GM23338 (cell line): ENCODE results near the gene STK31. TPM values are rescaled to one million over a fixed set of nuclear protein-coding genes. Genes with fewer than 3 reads are reported as not detected.
A peak's percentile ranks its signal among the peaks of the same experiment; 100 is the strongest.

Source experiments
- ATAC-seq: fragments of 200-7000 bp; cut with Tn5 transposase; 3 replicates; pipeline ENCODE4 v1.9.1; 2020
- DNase-seq: peaks from one replicate; pipeline ENCODE4 v3.0.0-alpha.2; 2015; ENCODE audit warnings: low spot score
- H2AFZ ChIP-seq: fragments of 200-600 bp; sonication (generic); 2 replicates; pipeline ENCODE4 v1.8.0; 2016; ENCODE audit warnings: antibody characterized with exemption, mild to moderate bottlenecking, moderate library complexity
- H3F3A ChIP-seq: fragments of 200-600 bp; sonication (generic); replicated peaks from 2 replicates; pipeline ENCODE4 v1.8.0; 2017; ENCODE audit warnings: antibody characterized with exemption, mixed run types, low read depth
- H3K27ac ChIP-seq: fragments of 200-600 bp; sonication (generic); 2 replicates; pipeline ENCODE4 v1.6.1; 2016; ENCODE audit warnings: low read depth
- H3K27me3 ChIP-seq: fragments of 200-600 bp; sonication (generic); 2 replicates; pipeline ENCODE4 v1.8.0; 2016; ENCODE audit warnings: mild to moderate bottlenecking, mixed run types, moderate library complexity; ENCODE audit not compliant: insufficient read depth
- H3K36me3 ChIP-seq: fragments of 200-600 bp; sonication (generic); 2 replicates; pipeline ENCODE4 v1.8.0; 2016; ENCODE audit warnings: mild to moderate bottlenecking; ENCODE audit not compliant: insufficient read depth
- H3K4me1 ChIP-seq: fragments of 200-600 bp; sonication (generic); 2 replicates; pipeline ENCODE4 v1.8.0; 2016; ENCODE audit warnings: mild to moderate bottlenecking, moderate library complexity; ENCODE audit not compliant: insufficient read depth
- H3K4me2 ChIP-seq: fragments of 200-600 bp; sonication (generic); 2 replicates; pipeline ENCODE4 v1.7.1; 2017; ENCODE audit warnings: mixed run types
- H3K4me3 ChIP-seq: fragments of 200-600 bp; sonication (generic); 2 replicates; pipeline ENCODE4 v1.6.1; 2016; ENCODE audit warnings: mixed run types
- H3K79me2 ChIP-seq: fragments of 200-600 bp; sonication (generic); replicated peaks from 2 replicates; pipeline ENCODE4 v1.8.0; 2017; ENCODE audit warnings: mild to moderate bottlenecking; ENCODE audit not compliant: insufficient read depth
- H3K9me2 ChIP-seq: fragments of 200-600 bp; sonication (generic); 2 replicates; pipeline ENCODE4 v1.8.0; 2017; ENCODE audit not compliant: insufficient read depth
- H4K20me1 ChIP-seq: fragments of 200-600 bp; sonication (generic); replicated peaks from 2 replicates; pipeline ENCODE4 v1.8.0; 2017; ENCODE audit warnings: mild to moderate bottlenecking; ENCODE audit not compliant: insufficient read depth
- H3K27ac Mint-ChIP-seq: 2 replicates; pipeline ENCODE4 v1.8.0; 2020; ENCODE audit warnings: inconsistent platforms, mild to moderate bottlenecking, moderate library complexity, mixed read lengths
- H3K27me3 Mint-ChIP-seq: 3 replicates; pipeline ENCODE4 v1.8.0; 2022; ENCODE audit warnings: low read depth, mild to moderate bottlenecking, moderate library complexity, mixed read lengths, inconsistent platforms; ENCODE audit not compliant: insufficient read depth, poor library complexity
- H3K36me3 Mint-ChIP-seq: 3 replicates; pipeline ENCODE4 v1.8.0; 2021; ENCODE audit warnings: low read depth, mild to moderate bottlenecking, inconsistent platforms, moderate library complexity, mixed read lengths
- H3K4me1 Mint-ChIP-seq: 3 replicates; pipeline ENCODE4 v1.8.0; 2020; ENCODE audit warnings: mild to moderate bottlenecking, inconsistent platforms, mixed read lengths
- H3K4me3 Mint-ChIP-seq: 3 replicates; pipeline ENCODE4 v1.8.0; 2021; ENCODE audit warnings: moderate library complexity, mild to moderate bottlenecking, inconsistent platforms, mixed read lengths
- H3K9me3 Mint-ChIP-seq: 3 replicates; pipeline ENCODE4 v1.8.0; 2020; ENCODE audit warnings: moderate library complexity, mild to moderate bottlenecking, inconsistent platforms, mixed read lengths
- CTCF ChIP-seq, 2 experiments: fragments of 200-600 bp in 1 of 2; sonication (generic) in 1 of 2; conservative IDR thresholded peaks; 2 replicates each; pipeline versions ENCODE4 v1.5.1 to v1.6.1; 2016 to 2017; ENCODE audit warnings: antibody characterized with exemption in 2 of 2, low read depth in 2 of 2, mild to moderate bottlenecking in 2 of 2, moderate library complexity in 1 of 2
- ETS1 ChIP-seq: IDR thresholded peaks from 2 replicates; pipeline ENCODE4 v1.6.1; 2016; ENCODE audit warnings: antibody characterized with exemption
- EZH2 ChIP-seq: fragments of 200-600 bp; sonication (generic); IDR thresholded peaks from one replicate; pipeline ENCODE4 v1.8.0; 2017; ENCODE audit warnings: antibody characterized with exemption, mild to moderate bottlenecking, low read depth; ENCODE audit not compliant: unreplicated experiment
- EZH2phosphoT487 ChIP-seq: fragments of 200-600 bp; sonication (generic); IDR thresholded peaks from one replicate; pipeline ENCODE4 v1.8.1; 2018; ENCODE audit warnings: antibody characterized with exemption; ENCODE audit not compliant: unreplicated experiment
- JUNB ChIP-seq: IDR thresholded peaks from one replicate; pipeline ENCODE4 v1.6.1; 2016; ENCODE audit warnings: antibody characterized with exemption; ENCODE audit not compliant: unreplicated experiment
- NANOG ChIP-seq: IDR thresholded peaks from 2 replicates; pipeline ENCODE4 v1.6.1; 2016; ENCODE audit warnings: antibody characterized with exemption, borderline replicate concordance
- POLR2AphosphoS5 ChIP-seq: IDR thresholded peaks from 2 replicates; pipeline ENCODE4 v1.6.1; 2016; ENCODE audit warnings: antibody characterized with exemption, low read depth
- REST ChIP-seq: IDR thresholded peaks from one replicate; pipeline ENCODE4 v1.6.1; 2018; ENCODE audit warnings: antibody characterized with exemption; ENCODE audit not compliant: unreplicated experiment
- STAT1 ChIP-seq: IDR thresholded peaks from one replicate; pipeline ENCODE4 v1.6.1; 2016; ENCODE audit warnings: antibody characterized with exemption; ENCODE audit not compliant: unreplicated experiment
- ZNF114 ChIP-seq: fragments of 250-450 bp; sonication (Bioruptor Pico); IDR thresholded peaks from 2 replicates; pipeline ENCODE4 v1.5.0; 2020; ENCODE audit warnings: mild to moderate bottlenecking, moderate library complexity
- ZNF331 ChIP-seq: fragments of 250-450 bp; sonication (Bioruptor Pico); IDR thresholded peaks from 2 replicates; pipeline ENCODE4 v1.5.0; 2020; ENCODE audit warnings: low read depth, mild to moderate bottlenecking, moderate library complexity
- ZNF462 ChIP-seq: fragments of 250-450 bp; sonication (Bioruptor Pico); IDR thresholded peaks from 2 replicates; pipeline ENCODE4 v1.5.0; 2020; ENCODE audit warnings: mild to moderate bottlenecking, moderate library complexity
- polyA plus RNA-seq: library from polyadenylated mRNA; unstranded; fragments of >200 nt; fragmentation: Nextera tagmentation; extraction: Ambion mirVana; gene quantifications from 2 replicates; pipeline ENCODE4 v1.2.1, GENCODE V29; 2016
- total RNA-seq: library from RNA; depleted of rRNA; stranded (reverse); fragments of >200 nt; shearing (Covaris generic); gene quantifications from 2 replicates; pipeline ENCODE4 v1.2.3, GENCODE V29; 2014

The STK31 gene
- total and polyA plus RNA-seq, 2 experiments from 2014 or later = 0.31 to 0.55 TPM

GRCh38 chr7:23680414-23681405 is 29.3 kb upstream of the STK31 start:
- Histone ChIP-seq H3F3A (peaks cover 4% of the 10 kb centered on the region), H3K27ac (peak overlapping the region; percentile 99), H3K79me2 (peaks cover 49% of the 10 kb centered on the region), H3K4me1 (peaks cover 14% of the 10 kb centered on the region; the same call in 1 of the 2 replicates), H3K27me3 (peaks cover 10% of the 10 kb centered on the region; the same call in 1 of the 2 replicates), H3K36me3 (peaks cover 11% of the 10 kb centered on the region; the same call in 1 of the 2 replicates), H4K20me1 (0 out of 2 replicates have a peak, but pooled peaks cover 5% of the 10 kb centered on the region), H2AFZ (peak overlapping the region; percentile 95), H3K9me2 (no peaks in the 10 kb centered on the region), H3K4me2 (peak overlapping the region; percentile 96), H3K4me3 (peak overlapping the region; percentile 98)
- Mint-ChIP-seq H3K9me3 (peaks cover 9% of the 10 kb centered on the region; the same call in 1 of the 3 replicates), H3K36me3 (peaks cover 34% of the 10 kb centered on the region), H3K27ac (peak overlapping the region; percentile 95), H3K27me3 (peaks cover 14% of the 10 kb centered on the region), H3K4me3 (peak overlapping the region; percentile 91), H3K4me1 (peaks cover 22% of the 10 kb centered on the region)
- DNase-seq (peak; percentile 97), ATAC-seq (peak; percentile 81)
- TF ChIP-seq ZNF331 (no peak), EZH2 (no peak), POLR2AphosphoS5 (peak; percentile 72), REST (no peak), ZNF462 (CRISPR knock-in tag) (no peak), STAT1 (no peak), EZH2phosphoT487 (no peak), ETS1 (peak; percentile 47; the same call in 1 of the 2 replicates), ZNF114 (CRISPR knock-in tag) (no peak), NANOG (no peak), JUNB (no peak), CTCF (conservative IDR thresholded peaks at IDR 0.05; ENCODE audit: low read depth in 2 of 2) (no peak)
